Right lobe of liver (tissue), 6 donors: ENCODE results near the gene BMPER. TPM values are rescaled to one million over a fixed set of nuclear protein-coding genes. Genes with fewer than 3 reads are reported as not detected.

Source experiments
- ATAC-seq, 4 donors: fragments of 200-7000 bp; cut with Tn5 transposase; one replicate each; pipeline ENCODE4 v1.9.1; 2020; ENCODE audit warnings: mild to moderate bottlenecking in 4 of 4, moderate library complexity in 4 of 4
- DNase-seq, 3 donors: peaks; one replicate each; pipeline ENCODE4 v3.0.0-alpha.2; 2020
- H3K27ac ChIP-seq, 3 donors: fragments of 200-600 bp; one replicate each; pipeline ENCODE4 v1.8.0; 2022
- H3K27me3 ChIP-seq, 2 donors: fragments of 200-600 bp; one replicate each; pipeline ENCODE4 v1.8.0; 2022
- H3K36me3 ChIP-seq, 4 donors: fragments of 200-600 bp; sonication (generic) in 1 of 4; one replicate each; pipeline versions ENCODE4 v1.5.1 to v1.8.0; 2017 to 2022; ENCODE audit warnings: control low read depth in 1 of 4
- H3K4me1 ChIP-seq, 4 donors: fragments of 200-600 bp; sonication (generic) in 1 of 4; one replicate each; pipeline versions ENCODE4 v1.5.1 to v1.8.0; 2017 to 2022; ENCODE audit warnings: control low read depth in 1 of 4
- H3K4me3 ChIP-seq, 3 donors: fragments of 200-600 bp; one replicate each; pipeline ENCODE4 v1.8.0; 2022
- H3K9me3 ChIP-seq, 4 donors: fragments of 200-600 bp; sonication (generic) in 1 of 4; one replicate each; pipeline versions ENCODE4 v1.5.1 to v1.8.0; 2017 to 2022; ENCODE audit warnings: control low read depth in 1 of 4
- POLR2A ChIP-seq: fragments of 450-650 bp; IDR thresholded peaks from one replicate; pipeline ENCODE4 v1.6.1; 2017; ENCODE audit warnings: antibody characterized with exemption, mild to moderate bottlenecking
- WGBS: methylation state at CpG from one replicate; pipeline ENCODE4 v1.1.6; 2018; ENCODE audit warnings: low coverage, low lambda C conversion rate; ENCODE audit not compliant: insufficient coverage; ENCODE audit errors: missing lambda C conversion rate; 5-methylcytosine and 5-hydroxymethylcytosine counted together
- intact Hi-C, 2 donors: fragments of 100-400 bp; cut with DNase I; formaldehyde crosslinking; loops; one replicate each; pipeline versions ENCODE4 v1.11.2 to v1.14.1; 2022
- total RNA-seq, 6 experiments: library from RNA; depleted of rRNA in 2 of 6; stranded (reverse); fragments of >200 nt in 2 of 6; fragmentation: NEBNext Ultra II Directional in 3 of 6; extraction: Animal tissue kit (Norgen Biotek cat#: 25700) in 3 of 6; gene quantifications; one replicate each; pipeline versions ENCODE4 v1.1.0 to v1.2.4, GENCODE V29; 2016 to 2023
- TF ChIP-seq, protein P1 (sequence below), 4 donors: fragments of 200-600 bp in 3 of 4; fragments of 450-650 bp in 1 of 4; IDR thresholded peaks; one replicate each; pipeline versions ENCODE4 v1.5.1 to v1.8.0; 2016 to 2022; ENCODE audit warnings: antibody characterized with exemption in 4 of 4, mild to moderate bottlenecking in 2 of 4
- donor health status: DM: no; HTN: yes; CAD: no.
- donor health status: DM: no; HTN: no; CAD: no.
- donor health status: DM: no; HTN: no; CAD: no.
- donor health status: DM: no; HTN: yes; CAD: no.
- donor health status: DM: no; HTN: yes; CAD: no.

The BMPER gene
- total RNA-seq, 6 experiments from 2014 or later = 5.8 to 17.1 (median 10.4) TPM

DNA sequence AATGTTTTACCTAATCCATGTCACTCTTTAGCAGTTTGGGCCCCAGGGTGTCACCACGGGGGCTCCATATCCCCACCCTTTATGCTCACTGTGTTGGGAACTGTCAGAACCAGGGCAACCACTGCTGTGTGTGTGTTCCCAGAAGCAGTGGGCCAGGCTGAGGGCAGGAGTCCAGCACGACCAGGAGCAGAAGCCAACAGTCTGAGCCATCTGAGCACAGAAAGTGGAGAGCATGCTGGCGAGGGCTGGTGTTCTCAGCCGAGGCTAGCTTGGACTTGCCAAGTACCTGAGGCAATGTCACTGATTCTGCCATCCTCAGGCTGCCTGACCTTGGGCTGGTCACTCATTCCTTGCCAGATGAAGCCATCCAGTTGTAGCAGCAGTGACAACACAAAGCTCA is 285.0 kb downstream of the BMPER start:
- DNase-seq = no peak
- no peaks in the 10 kb centered on the region for H3K4me1 ChIP-seq
- no peaks in the 10 kb centered on the region for H3K36me3 ChIP-seq
- H3K27ac ChIP-seq = no peak overlapping the region
- intact Hi-C loops = no loop called here
- TF ChIP-seq, protein P1, sequence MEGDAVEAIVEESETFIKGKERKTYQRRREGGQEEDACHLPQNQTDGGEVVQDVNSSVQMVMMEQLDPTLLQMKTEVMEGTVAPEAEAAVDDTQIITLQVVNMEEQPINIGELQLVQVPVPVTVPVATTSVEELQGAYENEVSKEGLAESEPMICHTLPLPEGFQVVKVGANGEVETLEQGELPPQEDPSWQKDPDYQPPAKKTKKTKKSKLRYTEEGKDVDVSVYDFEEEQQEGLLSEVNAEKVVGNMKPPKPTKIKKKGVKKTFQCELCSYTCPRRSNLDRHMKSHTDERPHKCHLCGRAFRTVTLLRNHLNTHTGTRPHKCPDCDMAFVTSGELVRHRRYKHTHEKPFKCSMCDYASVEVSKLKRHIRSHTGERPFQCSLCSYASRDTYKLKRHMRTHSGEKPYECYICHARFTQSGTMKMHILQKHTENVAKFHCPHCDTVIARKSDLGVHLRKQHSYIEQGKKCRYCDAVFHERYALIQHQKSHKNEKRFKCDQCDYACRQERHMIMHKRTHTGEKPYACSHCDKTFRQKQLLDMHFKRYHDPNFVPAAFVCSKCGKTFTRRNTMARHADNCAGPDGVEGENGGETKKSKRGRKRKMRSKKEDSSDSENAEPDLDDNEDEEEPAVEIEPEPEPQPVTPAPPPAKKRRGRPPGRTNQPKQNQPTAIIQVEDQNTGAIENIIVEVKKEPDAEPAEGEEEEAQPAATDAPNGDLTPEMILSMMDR (IDR thresholded peaks at IDR 0.05) = no peak
- no peak for TF ChIP-seq POLR2A
- no peak overlapping the region for H3K4me3 ChIP-seq
- ATAC-seq = no peak
- H3K27me3 ChIP-seq = no peaks in the 10 kb centered on the region
- H3K9me3 ChIP-seq = no peaks in the 10 kb centered on the region
- 44% methylated on average over 1 of the region's 4 CpGs for WGBS

DNA sequence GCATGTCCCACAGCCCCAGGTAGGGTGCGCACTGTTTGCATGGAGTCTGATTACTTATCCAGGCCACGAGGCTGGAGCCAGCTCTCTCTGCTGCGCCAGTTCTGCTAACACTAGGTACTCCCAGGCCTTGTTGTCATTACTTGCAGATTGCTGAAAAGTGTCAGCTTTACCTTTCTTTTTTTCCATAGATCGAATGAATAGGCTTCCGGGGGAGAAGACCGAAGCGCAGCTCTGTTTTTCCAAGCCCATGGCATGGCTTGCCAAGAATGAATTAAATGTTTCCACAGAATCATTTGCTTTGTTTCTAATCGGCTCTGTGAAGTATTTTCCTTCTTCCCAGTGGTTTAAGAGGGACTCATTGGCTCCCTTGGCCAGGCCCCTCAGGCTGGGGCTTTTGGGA is 285.8 kb downstream of the BMPER start:
- Histone ChIP-seq H3K4me1 (no peaks in the 10 kb centered on the region), H3K36me3 (no peaks in the 10 kb centered on the region), H3K27ac (no peak overlapping the region), H3K4me3 (no peak overlapping the region), H3K27me3 (no peaks in the 10 kb centered on the region), H3K9me3 (no peaks in the 10 kb centered on the region)
- intact Hi-C loops = no loop called here
- ATAC-seq (no peak), DNase-seq (no peak)
- TF ChIP-seq, protein P1 (IDR thresholded peaks at IDR 0.05) = no peak
- TF ChIP-seq POLR2A = no peak
- WGBS = 73% methylated on average over 6 of the region's 8 CpGs

DNA sequence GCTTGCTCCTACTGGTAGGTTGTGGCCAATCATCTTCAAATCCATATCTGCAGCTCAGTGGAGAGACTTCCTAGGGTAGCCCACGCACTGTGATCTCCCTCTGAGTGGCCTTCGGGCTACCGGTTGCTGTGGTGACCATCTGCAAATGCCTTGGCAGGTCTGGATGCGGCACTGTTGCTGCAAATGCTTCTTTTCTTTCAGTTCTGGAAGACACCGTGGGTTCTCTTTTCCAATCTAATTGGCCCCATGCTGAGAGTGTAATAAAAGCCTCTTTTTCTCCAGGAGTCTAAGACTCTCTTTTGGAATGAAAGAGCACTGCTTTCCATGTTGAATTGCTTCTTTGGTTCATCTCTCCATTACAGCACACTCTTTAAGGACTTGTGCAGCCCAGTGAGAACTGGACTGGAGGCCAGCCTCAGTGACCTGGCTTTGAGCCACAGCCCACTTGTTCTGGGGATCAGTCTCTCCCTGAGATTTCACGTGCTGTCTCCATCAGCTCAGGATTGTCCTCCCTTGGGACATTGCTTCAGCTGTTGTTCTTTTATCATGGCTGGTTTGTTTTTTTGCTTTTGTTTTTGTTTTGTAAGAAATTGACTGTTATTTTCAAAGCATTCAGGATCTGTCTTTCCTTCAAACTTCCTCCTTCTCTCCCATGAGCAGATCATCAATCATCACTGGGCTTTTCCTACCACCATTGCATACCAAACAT is 286.6 kb downstream of the BMPER start:
- 61% methylated on average over 5 of the region's 6 CpGs for WGBS

DNA sequence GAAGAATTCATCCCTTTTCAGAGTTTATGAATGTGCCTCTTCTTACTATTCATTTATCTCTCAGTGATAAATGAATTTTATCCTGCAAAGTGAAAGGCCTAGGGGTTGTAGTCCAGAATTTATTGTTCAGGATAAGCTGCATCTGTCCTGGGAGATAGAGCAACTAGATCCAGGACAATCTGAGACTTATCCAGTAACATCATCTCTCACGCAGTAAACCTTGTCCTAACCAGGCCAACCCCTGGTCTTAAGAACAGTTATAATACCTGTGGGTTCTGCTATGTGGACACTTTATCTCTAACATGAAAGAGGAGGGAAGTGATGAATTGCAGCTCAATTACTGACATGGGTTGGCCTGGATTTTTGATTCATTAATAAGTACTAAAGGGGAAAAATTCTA is 287.6 kb downstream of the BMPER start:
- DNase-seq = no peak
- no peaks in the 10 kb centered on the region for H3K4me1 ChIP-seq
- WGBS = 67% methylated on average over 1 of the region's 1 CpG

More for the DNA sequence above, 286.6 kb downstream of the BMPER start:
- Histone ChIP-seq H3K27me3 (no peaks in the 10 kb centered on the region), H3K27ac (no peak overlapping the region), H3K4me1 (no peaks in the 10 kb centered on the region), H3K36me3 (no peaks in the 10 kb centered on the region), H3K9me3 (no peaks in the 10 kb centered on the region), H3K4me3 (no peak overlapping the region)
- TF ChIP-seq POLR2A = no peak
- DNase-seq (no peak), ATAC-seq (no peak)
- intact Hi-C loops = no loop called here

DNA sequence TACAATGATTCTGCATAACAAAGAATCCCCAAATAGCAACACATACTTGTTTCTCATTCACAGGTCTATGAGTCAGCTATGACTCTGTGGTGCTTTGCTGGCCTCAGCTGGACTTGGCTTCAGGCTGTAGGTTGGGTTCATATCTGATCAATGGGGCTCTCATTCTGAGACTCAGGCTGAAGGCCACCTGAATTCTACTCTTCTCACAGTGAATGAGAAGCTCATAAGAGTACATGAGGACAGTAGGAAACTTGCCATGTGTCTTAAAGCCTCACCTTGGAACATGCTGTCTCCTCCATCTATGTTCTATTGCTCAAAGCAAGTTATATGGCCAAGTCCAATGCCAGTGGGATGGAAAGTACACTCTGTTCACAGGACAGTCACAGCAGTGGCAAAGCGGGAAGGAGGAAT is 292.9 kb downstream of the BMPER start:
- H3K4me3 ChIP-seq = no peak overlapping the region
- TF ChIP-seq, protein P1 (IDR thresholded peaks at IDR 0.05) = no peak
- TF ChIP-seq POLR2A = no peak
- DNase-seq = no peak
- intact Hi-C loops = no loop called here
- ATAC-seq = no peak
- no peaks in the 10 kb centered on the region for H3K36me3 ChIP-seq
- no peaks in the 10 kb centered on the region for H3K9me3 ChIP-seq
- no peaks in the 10 kb centered on the region for H3K27me3 ChIP-seq
- H3K4me1 ChIP-seq = no peaks in the 10 kb centered on the region
- 86% methylated on average over 1 of the region's 1 CpG for WGBS
- H3K27ac ChIP-seq = no peak overlapping the region

More for the DNA sequence above, 287.6 kb downstream of the BMPER start:
- Histone ChIP-seq H3K27ac (no peak overlapping the region), H3K9me3 (no peaks in the 10 kb centered on the region), H3K36me3 (no peaks in the 10 kb centered on the region), H3K4me3 (no peak overlapping the region), H3K27me3 (no peaks in the 10 kb centered on the region)
- intact Hi-C loops = no loop called here
- no peak for ATAC-seq
- TF ChIP-seq, protein P1 (IDR thresholded peaks at IDR 0.05) = no peak
- no peak for TF ChIP-seq POLR2A
